K562 (cell line): ENCODE data around the gene OTC. TPM values are rescaled to one million over a fixed set of nuclear protein-coding genes. Genes with fewer than 3 reads are reported as not detected.
A peak's percentile ranks its signal among the peaks of the same experiment; 100 is the strongest.

Experiments
- ATAC-seq: fragments of 200-7000 bp; cut with Tn5 transposase; 3 replicates; pipeline ENCODE4 v1.9.1; 2020; ENCODE audit warnings: moderate library complexity
- BruUV-seq: library from RNA; stranded (reverse); fragments of 400-500 nt; replicated peaks from 2 replicates; lab custom pipeline; 2021; lab: Mats Ljungman, UMichigan
- CTCF ChIA-PET: fragments of 300-600 bp; formaldehyde crosslinking; extraction: SDS; loops from one replicate; lab custom pipeline; 2021; ENCODE audit warnings: low intra/inter-chr PET ratio; lab: Yijun Ruan, JAX
- POLR2A ChIA-PET: fragments of 300-600, 350-650 bp; sonication (Branson Sonifier 250); formaldehyde crosslinking; extraction: SDS; loops from one replicate; lab custom pipeline; 2021; ENCODE audit warnings: antibody characterized with exemption, inconsistent platforms; lab: Yijun Ruan, JAX
- DNase-seq, 4 experiments: peaks; one replicate each; pipeline versions ENCODE4 v3.0.0 to v3.0.0-alpha.2; 2011 to 2018; ENCODE audit warnings: low spot score in 3 of 4, mixed read lengths in 3 of 4; ENCODE audit errors: extremely low read depth in 1 of 4
- FAIRE-seq: peaks from 2 replicates; lab custom pipeline; 2011; peaks lifted over from hg19 to GRCh38; lab: Jason Lieb, UNC
- H2AFZ ChIP-seq: 2 replicates; pipeline ENCODE4 v1.6.0; 2011; ENCODE audit warnings: low read depth, low read length, control low read depth, inconsistent platforms
- H3K27ac ChIP-seq: fragments of 200-600 bp; 3 replicates; pipeline ENCODE4 v1.8.0; 2011; ENCODE audit warnings: low read depth, mild to moderate bottlenecking, control low read depth, inconsistent platforms, low read length, moderate library complexity, mixed read lengths; ENCODE audit errors: extremely low read depth
- H3K27me3 ChIP-seq, 2 experiments: fragments of 300-600 bp in 1 of 2; 2 replicates in 1 of 2; 3 replicates in 1 of 2; pipeline versions ENCODE4 v1.6.0 to v1.8.0; 2011; ENCODE audit warnings: inconsistent platforms in 2 of 2, low read length in 2 of 2, mild to moderate bottlenecking in 1 of 2, mixed read lengths in 1 of 2, moderate library complexity in 1 of 2; ENCODE audit not compliant: control insufficient read depth in 2 of 2, insufficient read depth in 2 of 2
- H3K36me3 ChIP-seq: fragments of 300-600 bp; 3 replicates; pipeline ENCODE4 v1.8.0; 2011; ENCODE audit warnings: mild to moderate bottlenecking, low read length, inconsistent platforms; ENCODE audit not compliant: control insufficient read depth, insufficient read depth
- H3K4me1 ChIP-seq, 2 experiments: fragments of 200-600 bp in 1 of 2; replicated peaks in 1 of 2; 2 replicates in 1 of 2; 3 replicates in 1 of 2; pipeline versions ENCODE4 v1.5.1 to v1.8.0; 2011; ENCODE audit warnings: inconsistent platforms in 2 of 2, low read length in 2 of 2, mild to moderate bottlenecking in 1 of 2, mixed read lengths in 1 of 2, moderate library complexity in 1 of 2; ENCODE audit not compliant: control insufficient read depth in 2 of 2, insufficient read depth in 2 of 2
- H3K4me2 ChIP-seq: 2 replicates; pipeline ENCODE4 v1.6.1; 2011; ENCODE audit warnings: low read length, control low read depth, inconsistent platforms, mixed read lengths; ENCODE audit not compliant: insufficient read depth
- H3K4me3 ChIP-seq: fragments of 200-600 bp; sonication (generic), shearing (Covaris generic); 2 replicates; pipeline ENCODE4 v1.5.1; 2016; ENCODE audit warnings: control low read depth, inconsistent platforms
- H3K79me2 ChIP-seq: fragments of 200-600 bp; 3 replicates; pipeline ENCODE4 v1.8.0; 2011; ENCODE audit warnings: low read length, inconsistent platforms; ENCODE audit not compliant: control insufficient read depth, insufficient read depth
- H3K9ac ChIP-seq, 2 experiments: 2 replicates each; pipeline versions ENCODE4 v1.6.0 to v1.6.1; 2011; ENCODE audit warnings: low read depth in 2 of 2, low read length in 2 of 2, control low read depth in 1 of 2, inconsistent platforms in 1 of 2, mild to moderate bottlenecking in 1 of 2, mixed read lengths in 1 of 2; ENCODE audit not compliant: insufficient read depth in 1 of 2
- H3K9me1 ChIP-seq: one replicate; pipeline ENCODE4 v1.6.0; 2011; ENCODE audit warnings: inconsistent platforms, mild to moderate bottlenecking, low read length, moderate library complexity; ENCODE audit not compliant: control insufficient read depth, insufficient read depth
- H3K9me3 ChIP-seq: replicated peaks from 2 replicates; pipeline ENCODE4 v1.5.1; 2011; ENCODE audit warnings: low read depth, low read length, inconsistent platforms; ENCODE audit not compliant: control insufficient read depth, insufficient read depth
- H4K20me1 ChIP-seq: replicated peaks from 2 replicates; pipeline ENCODE4 v1.6.1; 2011; ENCODE audit warnings: low read length, inconsistent platforms, mixed read lengths; ENCODE audit not compliant: control insufficient read depth, insufficient read depth
- CEBPB ChIP-seq: fragments of 450-650 bp; IDR thresholded peaks from 2 replicates; pipeline ENCODE4 v1.6.1; 2016; ENCODE audit warnings: missing genetic modification characterization, missing compliant biosample characterization
- CEBPG ChIP-seq, 3 experiments: fragments of 200-800 bp in 1 of 3; sonication (Bioruptor generic) in 1 of 3; sonication (generic) in 1 of 3; formaldehyde crosslinking in 1 of 3; IDR thresholded peaks in 2 of 3; conservative IDR thresholded peaks in 1 of 3; 2 replicates each; pipeline versions ENCODE4 v1.6.1 to v1.8.0; 2016 to 2022; ENCODE audit warnings: missing compliant biosample characterization in 2 of 3, missing genetic modification characterization in 2 of 3, mild to moderate bottlenecking in 1 of 3, missing genetic modification reagents in 1 of 3
- ILK ChIP-seq: fragments of 450-650 bp; IDR thresholded peaks from 2 replicates; pipeline ENCODE4 v1.6.1; 2016; ENCODE audit warnings: missing genetic modification characterization, low read depth, mild to moderate bottlenecking, missing compliant biosample characterization, moderate library complexity, borderline replicate concordance
- KDM4B ChIP-seq, 2 experiments: fragments of 450-650 bp in 1 of 2; sonication (generic) in 1 of 2; IDR thresholded peaks; 2 replicates each; pipeline ENCODE4 v1.6.1; 2016 to 2017; ENCODE audit warnings: borderline replicate concordance in 2 of 2, antibody characterized with exemption in 1 of 2, low read depth in 1 of 2, mild to moderate bottlenecking in 1 of 2
- MCM2 ChIP-seq: fragments of 450-650 bp; IDR thresholded peaks from 2 replicates; pipeline ENCODE4 v1.6.1; 2017; ENCODE audit warnings: low read depth, mild to moderate bottlenecking
- NFYB ChIP-seq: IDR thresholded peaks from 2 replicates; pipeline ENCODE4 v1.6.1; 2011; ENCODE audit warnings: mild to moderate bottlenecking, moderate library complexity; ENCODE audit not compliant: insufficient read length; ENCODE audit errors: extremely low read depth
- RAD51 ChIP-seq: fragments of 450-650 bp; IDR thresholded peaks from 2 replicates; pipeline ENCODE4 v1.7.1; 2016; ENCODE audit warnings: low read depth, mild to moderate bottlenecking, borderline replicate concordance
- THAP7 ChIP-seq: fragments of 250-450 bp; sonication (Bioruptor Pico); IDR thresholded peaks from 2 replicates; pipeline ENCODE4 v1.5.0; 2021
- ZNF512 ChIP-seq: IDR thresholded peaks from 2 replicates; pipeline ENCODE4 v1.6.1; 2016; ENCODE audit warnings: missing genetic modification characterization, missing compliant biosample characterization
- whole genome bisulfite sequencing: fragments of 100-300 bp; shearing (Covaris generic); methylation state at CpG from one replicate; pipeline ENCODE4 v1.1.6; 2016; ENCODE audit warnings: low coverage, mixed read lengths; ENCODE audit not compliant: insufficient coverage; ENCODE audit errors: missing lambda C conversion rate; 5-methylcytosine and 5-hydroxymethylcytosine counted together
- in situ Hi-C: fragments of 300-500 bp; cut with MboI; formaldehyde crosslinking; loops from 4 replicates; pipeline ENCODE4 v1.15.0; 2018; ENCODE audit warnings: inconsistent platforms, mixed read lengths
- intact Hi-C: fragments of 100-400 bp; cut with micrococcal nuclease; formaldehyde crosslinking; loops from 2 replicates; pipeline ENCODE4 v1.14.2; 2022
- polyA plus RNA-seq, 8 experiments: library from polyadenylated mRNA; depleted of rRNA in 4 of 8; stranded (reverse) in 5 of 8; unstranded in 3 of 8; fragments of >200 nt; fragmentation: Nextera tagmentation in 2 of 8; fragmentation: Illumina TruSeq in 1 of 8; extraction: Ambion mirVana in 2 of 8; extraction: Trizol in 1 of 8; gene quantifications; 2 replicates each; pipeline versions ENCODE4 v1.2.1 to v1.2.3, GENCODE V29; 2011 to 2014; ENCODE audit warnings: inconsistent platforms in 1 of 8, missing spikeins in 1 of 8
- total RNA-seq, 7 experiments: library from RNA; depleted of rRNA in 6 of 7; stranded (reverse); fragments of >200 nt in 6 of 7; fragmentation: Illumina TruSeq in 2 of 7; extraction: Trizol in 2 of 7; gene quantifications; 2 replicates each; pipeline versions ENCODE4 v1.2.1 to v1.2.3, GENCODE V29; 2011 to 2021; ENCODE audit warnings: low replicate concordance in 1 of 7
- TF ChIP-seq, protein P1 (sequence below): fragments of 250-450 bp; sonication (Bioruptor Pico); IDR thresholded peaks from 2 replicates; pipeline ENCODE4 v1.9.0; 2021; ENCODE audit warnings: mild to moderate bottlenecking, inconsistent platforms

Gene OTC
- total and polyA plus RNA-seq, 9 of the 15 experiments (the other 6 are each of a cell fraction or from before 2014, with no cell fraction given): not detected

- no TSS peak for BruUV-seq
Observed at GRCh38 chrX:38379088-38379487, 26.7 kb downstream of the OTC start.

More at GRCh38 chrX:38379088-38379487, 26.7 kb downstream of the OTC start:
- no peak overlapping the region for H3K9ac ChIP-seq
- no peak overlapping the region for H3K4me3 ChIP-seq
- CTCF ChIA-PET: no interaction called here
- FAIRE-seq (no peak), ATAC-seq (no peak)
- WGBS: 0% methylated on average over 1 of the region's 1 CpG
- H3K36me3 ChIP-seq: no peaks in the 10 kb centered on the region
- intact Hi-C loops: no loop called here
- no peak for TF ChIP-seq RAD51
- TF ChIP-seq ILK (tag): no peak
- TF ChIP-seq, protein P1, sequence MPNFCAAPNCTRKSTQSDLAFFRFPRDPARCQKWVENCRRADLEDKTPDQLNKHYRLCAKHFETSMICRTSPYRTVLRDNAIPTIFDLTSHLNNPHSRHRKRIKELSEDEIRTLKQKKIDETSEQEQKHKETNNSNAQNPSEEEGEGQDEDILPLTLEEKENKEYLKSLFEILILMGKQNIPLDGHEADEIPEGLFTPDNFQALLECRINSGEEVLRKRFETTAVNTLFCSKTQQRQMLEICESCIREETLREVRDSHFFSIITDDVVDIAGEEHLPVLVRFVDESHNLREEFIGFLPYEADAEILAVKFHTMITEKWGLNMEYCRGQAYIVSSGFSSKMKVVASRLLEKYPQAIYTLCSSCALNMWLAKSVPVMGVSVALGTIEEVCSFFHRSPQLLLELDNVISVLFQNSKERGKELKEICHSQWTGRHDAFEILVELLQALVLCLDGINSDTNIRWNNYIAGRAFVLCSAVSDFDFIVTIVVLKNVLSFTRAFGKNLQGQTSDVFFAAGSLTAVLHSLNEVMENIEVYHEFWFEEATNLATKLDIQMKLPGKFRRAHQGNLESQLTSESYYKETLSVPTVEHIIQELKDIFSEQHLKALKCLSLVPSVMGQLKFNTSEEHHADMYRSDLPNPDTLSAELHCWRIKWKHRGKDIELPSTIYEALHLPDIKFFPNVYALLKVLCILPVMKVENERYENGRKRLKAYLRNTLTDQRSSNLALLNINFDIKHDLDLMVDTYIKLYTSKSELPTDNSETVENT (CRISPR knock-in tag): no peak
- no peak for TF ChIP-seq NFYB
- no peak for TF ChIP-seq THAP7
- TF ChIP-seq ZNF512 (tag): no peak
- TF ChIP-seq CEBPB (tag): peak; percentile 42; the same call in 1 of the 2 replicates
- no peak for TF ChIP-seq KDM4B (IDR thresholded peaks at IDR 0.05; ENCODE audit: borderline replicate concordance in 2 of 2, low read depth in 1 of 2)
- no peak for TF ChIP-seq CEBPG (CRISPR knock-in tag; IDR thresholded peaks at IDR 0.05)
- TF ChIP-seq CEBPG (tag; conservative IDR thresholded peaks at IDR 0.05 in 1 of 2, IDR thresholded peaks at IDR 0.05 in 1 of 2): peak in 1 of 2 experiments; percentile 58; a peak in 2 of 4 replicates
- TF ChIP-seq MCM2: no peak
- TF ChIP-seq, all 486 proteins: peak for 2
- H3K4me2 ChIP-seq: no peak overlapping the region
- no peak overlapping the region for H3K27ac ChIP-seq
- H3K4me1 ChIP-seq: no peaks in the 10 kb centered on the region
- in situ Hi-C loops: no loop called here
- no peak for DNase-seq
- H3K27me3 ChIP-seq: no peaks in the 10 kb centered on the region
- H3K9me1 ChIP-seq: no peaks in the 10 kb centered on the region
- H3K79me2 ChIP-seq: no peaks in the 10 kb centered on the region
- no peak overlapping the region for H2AFZ ChIP-seq
- H3K9me3 ChIP-seq: no peaks in the 10 kb centered on the region
- H4K20me1 ChIP-seq: no peaks in the 10 kb centered on the region
- POLR2A ChIA-PET: interaction anchor here (0.7 kb wide), 1 partner anchor 402 kb away, joined by 5 read pairs; no protein-coding TSS in a partner anchor
